MM.1S (cell line): ENCODE data around the gene AKAP6.

Source experiments
- DNase-seq: peaks from one replicate; pipeline ENCODE4 v3.0.0-alpha.2; 2015
- H2AFZ ChIP-seq: fragments of 300-600 bp; sonication (generic); 2 replicates; pipeline ENCODE4 v1.6.0; 2016; ENCODE audit warnings: antibody characterized with exemption, low read length
- H3F3A ChIP-seq: fragments of 300-600 bp; sonication (generic); 2 replicates; pipeline ENCODE4 v1.6.1; 2016; ENCODE audit warnings: mild to moderate bottlenecking, antibody characterized with exemption, low read length, moderate library complexity, mixed read lengths; ENCODE audit not compliant: insufficient read depth
- H3K27ac ChIP-seq: fragments of 300-600 bp; sonication (generic); 2 replicates; pipeline ENCODE4 v1.5.1; 2016; ENCODE audit warnings: mild to moderate bottlenecking, low read length
- H3K27me3 ChIP-seq: fragments of 300-600 bp; sonication (generic); replicated peaks from 2 replicates; pipeline ENCODE4 v1.6.0; 2016; ENCODE audit warnings: low read length; ENCODE audit not compliant: insufficient read depth
- H3K36me3 ChIP-seq: fragments of 300-600 bp; sonication (generic); replicated peaks from 2 replicates; pipeline ENCODE4 v1.6.1; 2016; ENCODE audit warnings: mild to moderate bottlenecking, low read length, mixed read lengths; ENCODE audit not compliant: insufficient read depth
- H3K4me1 ChIP-seq: fragments of 300-600 bp; sonication (generic); 2 replicates; pipeline ENCODE4 v1.6.1; 2016; ENCODE audit warnings: low read length, mixed read lengths
- H3K4me2 ChIP-seq: fragments of 300-600 bp; sonication (generic); 2 replicates; pipeline ENCODE4 v1.6.0; 2016; ENCODE audit warnings: low read depth, low read length
- H3K4me3 ChIP-seq: fragments of 300-600 bp; sonication (generic); 2 replicates; pipeline ENCODE4 v1.5.1; 2016; ENCODE audit warnings: low read length, mixed read lengths
- H3K79me2 ChIP-seq: fragments of 300-600 bp; sonication (generic); 2 replicates; pipeline ENCODE4 v1.6.1; 2016; ENCODE audit warnings: mixed run types, low read length, mixed read lengths
- H3K9ac ChIP-seq: fragments of 300-600 bp; sonication (generic); 2 replicates; pipeline ENCODE4 v1.6.1; 2016; ENCODE audit warnings: low read length, mixed read lengths
- H3K9me2 ChIP-seq: fragments of 300-600 bp; sonication (generic); replicated peaks from 2 replicates; pipeline ENCODE4 v1.6.1; 2016; ENCODE audit warnings: mild to moderate bottlenecking, low read length, mixed read lengths; ENCODE audit not compliant: insufficient read depth
- H3K9me3 ChIP-seq: fragments of 300-600 bp; sonication (generic); replicated peaks from 2 replicates; pipeline ENCODE4 v1.6.1; 2016; ENCODE audit warnings: mild to moderate bottlenecking, low read length, mixed read lengths; ENCODE audit not compliant: insufficient read depth
- H4K20me1 ChIP-seq: fragments of 300-600 bp; sonication (generic); 2 replicates; pipeline ENCODE4 v1.6.1; 2016; ENCODE audit warnings: mild to moderate bottlenecking, low read length, moderate library complexity, mixed read lengths; ENCODE audit not compliant: insufficient read depth
- EZH2 ChIP-seq: fragments of 300-600 bp; sonication (generic); optimal IDR thresholded peaks from 2 replicates; pipeline ENCODE3; 2017; ENCODE audit warnings: low read depth, mild to moderate bottlenecking, antibody characterized with exemption, low read length, mixed read lengths
- EZH2phosphoT487 ChIP-seq: fragments of 300-600 bp; sonication (generic); IDR thresholded peaks from 2 replicates; pipeline ENCODE4 v1.6.1; 2018; ENCODE audit warnings: antibody characterized with exemption, low read length
- TF ChIP-seq, protein P1 (sequence below): fragments of 300-600 bp; sonication (generic); IDR thresholded peaks from 2 replicates; pipeline ENCODE4 v1.5.1; 2016; ENCODE audit warnings: antibody characterized with exemption, low read length, mixed read lengths

AKAP6 gene

DNA sequence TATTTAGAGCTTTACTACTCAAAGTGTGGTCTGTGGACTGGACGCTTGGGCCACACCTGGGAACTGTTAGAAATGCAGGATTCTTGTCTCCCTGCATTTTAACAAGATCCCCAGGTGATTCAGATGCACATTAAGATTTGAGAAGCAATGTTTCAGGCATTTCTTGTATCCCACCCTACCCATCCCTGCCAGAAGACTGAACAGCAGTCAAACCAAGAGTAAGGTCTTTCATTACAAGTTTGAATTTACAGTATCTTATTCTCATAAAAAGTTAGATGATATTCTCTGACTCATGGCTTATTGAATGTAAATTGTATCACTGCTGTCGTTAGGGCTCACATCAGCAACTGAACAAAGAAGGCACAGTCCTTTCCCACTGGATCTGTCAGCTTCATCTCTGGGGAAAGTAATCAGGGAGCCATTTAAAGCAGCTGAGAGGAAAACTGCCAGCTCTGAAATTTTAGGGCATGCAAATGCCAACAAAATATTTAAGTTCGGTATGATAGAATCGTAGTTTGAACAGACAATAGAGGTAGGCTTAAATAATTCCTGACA lies 141.1 kb downstream of the AKAP6 start:
- Histone ChIP-seq H3K4me1 (no peaks in the 10 kb centered on the region), H4K20me1 (no peaks in the 10 kb centered on the region), H3K9me2 (no peaks in the 10 kb centered on the region), H2AFZ (no peak overlapping the region), H3K9ac (no peak overlapping the region), H3K4me3 (no peak overlapping the region), H3K27me3 (no peaks in the 10 kb centered on the region), H3K36me3 (no peaks in the 10 kb centered on the region), H3K4me2 (no peak overlapping the region), H3K9me3 (no peaks in the 10 kb centered on the region), H3F3A (no peaks in the 10 kb centered on the region), H3K27ac (no peak overlapping the region), H3K79me2 (no peaks in the 10 kb centered on the region)
- DNase-seq, result no peak
- TF ChIP-seq EZH2phosphoT487 (no peak), EZH2 (no peak)
- TF ChIP-seq, protein P1, sequence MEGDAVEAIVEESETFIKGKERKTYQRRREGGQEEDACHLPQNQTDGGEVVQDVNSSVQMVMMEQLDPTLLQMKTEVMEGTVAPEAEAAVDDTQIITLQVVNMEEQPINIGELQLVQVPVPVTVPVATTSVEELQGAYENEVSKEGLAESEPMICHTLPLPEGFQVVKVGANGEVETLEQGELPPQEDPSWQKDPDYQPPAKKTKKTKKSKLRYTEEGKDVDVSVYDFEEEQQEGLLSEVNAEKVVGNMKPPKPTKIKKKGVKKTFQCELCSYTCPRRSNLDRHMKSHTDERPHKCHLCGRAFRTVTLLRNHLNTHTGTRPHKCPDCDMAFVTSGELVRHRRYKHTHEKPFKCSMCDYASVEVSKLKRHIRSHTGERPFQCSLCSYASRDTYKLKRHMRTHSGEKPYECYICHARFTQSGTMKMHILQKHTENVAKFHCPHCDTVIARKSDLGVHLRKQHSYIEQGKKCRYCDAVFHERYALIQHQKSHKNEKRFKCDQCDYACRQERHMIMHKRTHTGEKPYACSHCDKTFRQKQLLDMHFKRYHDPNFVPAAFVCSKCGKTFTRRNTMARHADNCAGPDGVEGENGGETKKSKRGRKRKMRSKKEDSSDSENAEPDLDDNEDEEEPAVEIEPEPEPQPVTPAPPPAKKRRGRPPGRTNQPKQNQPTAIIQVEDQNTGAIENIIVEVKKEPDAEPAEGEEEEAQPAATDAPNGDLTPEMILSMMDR, result no peak

- TF ChIP-seq EZH2phosphoT487 (no peak), EZH2 (no peak)
- TF ChIP-seq, protein P1, result no peak
- no peaks in the 10 kb centered on the region for H3K79me2 ChIP-seq
- no peak overlapping the region for H3K4me2 ChIP-seq
- no peak overlapping the region for H3K4me3 ChIP-seq
- no peaks in the 10 kb centered on the region for H3K9me3 ChIP-seq
- H3K4me1 ChIP-seq, result no peaks in the 10 kb centered on the region
- H2AFZ ChIP-seq, result no peak overlapping the region
- H4K20me1 ChIP-seq, result no peaks in the 10 kb centered on the region
- no peaks in the 10 kb centered on the region for H3K9me2 ChIP-seq
- no peaks in the 10 kb centered on the region for H3F3A ChIP-seq
- no peak overlapping the region for H3K27ac ChIP-seq
- no peaks in the 10 kb centered on the region for H3K36me3 ChIP-seq
- H3K9ac ChIP-seq, result no peak overlapping the region
- H3K27me3 ChIP-seq, result no peaks in the 10 kb centered on the region
- DNase-seq, result no peak
These were observed 142.1 kb downstream of the AKAP6 start for GRCh38 chr14:32471181-32471580.

DNA sequence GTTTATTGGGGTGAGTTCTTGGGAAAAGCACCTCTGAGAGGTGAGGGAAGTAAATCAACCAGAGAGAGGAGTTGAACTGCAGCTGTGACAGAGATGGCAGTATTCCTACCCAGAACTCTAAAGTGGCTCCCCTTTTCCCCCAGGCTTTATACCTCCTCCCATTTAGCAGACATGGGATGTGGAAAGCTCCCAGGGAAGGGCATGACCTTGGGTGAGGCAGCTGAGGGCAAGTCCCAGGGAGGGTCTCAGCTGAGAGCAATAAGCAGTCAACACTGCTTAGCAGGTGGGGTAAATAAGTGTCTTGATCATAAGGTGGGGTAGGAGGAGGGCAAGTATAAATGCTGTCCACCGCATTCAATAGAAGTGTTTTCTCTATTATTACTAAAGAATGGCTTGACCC lies 143.0 kb downstream of the AKAP6 start:
- Histone ChIP-seq H3K4me3 (no peak overlapping the region), H3K9me2 (no peaks in the 10 kb centered on the region), H4K20me1 (no peaks in the 10 kb centered on the region), H3K4me2 (no peak overlapping the region), H3K27ac (no peak overlapping the region), H3K9me3 (no peaks in the 10 kb centered on the region), H2AFZ (no peak overlapping the region), H3K79me2 (no peaks in the 10 kb centered on the region), H3K27me3 (no peaks in the 10 kb centered on the region), H3K9ac (no peak overlapping the region), H3K36me3 (no peaks in the 10 kb centered on the region), H3F3A (no peaks in the 10 kb centered on the region), H3K4me1 (no peaks in the 10 kb centered on the region)
- TF ChIP-seq EZH2 (no peak), EZH2phosphoT487 (no peak)
- TF ChIP-seq, protein P1, result no peak
- no peak for DNase-seq
